GM12878 (cell line): Measurements from ENCODE around the gene ADAMTS3. TPM values are rescaled to one million over a fixed set of nuclear protein-coding genes. Genes with fewer than 3 reads are reported as not detected.

ENCODE experiments used
- ATAC-seq: fragments of 200-7000 bp; cut with Tn5 transposase; 3 replicates; pipeline ENCODE4 v1.9.1; 2020; ENCODE audit warnings: mild to moderate bottlenecking, moderate library complexity
- BruUV-seq: library from RNA; stranded (reverse); fragments of 400-500 nt; replicated peaks from 2 replicates; lab custom pipeline; 2021; lab: Mats Ljungman, UMichigan
- CTCF ChIA-PET: fragments of 300-600 bp; sonication (Branson Sonifier 250); formaldehyde crosslinking; extraction: SDS; loops from one replicate; lab custom pipeline; 2021; ENCODE audit warnings: inconsistent platforms; lab: Yijun Ruan, JAX
- POLR2A ChIA-PET: fragments of 350-600 bp; formaldehyde crosslinking; extraction: SDS; loops from one replicate; lab custom pipeline; 2021; ENCODE audit warnings: inconsistent platforms; lab: Charles Lee
- RAD21 ChIA-PET: fragments of 300-600 bp; sonication (Branson Sonifier 250); formaldehyde crosslinking; loops from one replicate; lab custom pipeline; 2023; ENCODE audit warnings: antibody characterized with exemption; ENCODE audit not compliant: unreplicated experiment; lab: Charles Lee
- SMC1A ChIA-PET: fragments of 300-600 bp; sonication (Branson Sonifier 250); formaldehyde crosslinking; loops from one replicate; lab custom pipeline; 2023; ENCODE audit not compliant: unreplicated experiment, uncharacterized antibody; lab: Charles Lee
- DNase-seq: peaks from one replicate; pipeline ENCODE4 v3.0.0-alpha.2; 2011; ENCODE audit warnings: low read depth, low spot score
- FAIRE-seq: peaks from 3 replicates; lab custom pipeline; 2011; peaks lifted over from hg19 to GRCh38; lab: Jason Lieb, UNC
- H2AFZ ChIP-seq: 2 replicates; pipeline ENCODE4 v1.6.0; 2011; ENCODE audit warnings: low read depth, low read length, control low read depth; ENCODE audit not compliant: control insufficient read depth
- H3K27ac ChIP-seq: 2 replicates; pipeline ENCODE4 v1.5.1; 2011; ENCODE audit warnings: control low read depth; ENCODE audit not compliant: control insufficient read depth, insufficient read depth
- H3K27me3 ChIP-seq, 2 experiments: replicated peaks in 1 of 2; 2 replicates each; pipeline versions ENCODE4 v1.6.0 to v1.6.1; 2011; ENCODE audit warnings: low read length in 1 of 2; ENCODE audit not compliant: control insufficient read depth in 2 of 2, insufficient read depth in 2 of 2
- H3K36me3 ChIP-seq, 2 experiments: 2 replicates each; pipeline ENCODE4 v1.5.1; 2011; ENCODE audit warnings: low read length in 1 of 2; ENCODE audit not compliant: control insufficient read depth in 2 of 2, insufficient read depth in 2 of 2
- H3K4me1 ChIP-seq: 2 replicates; pipeline ENCODE4 v1.6.1; 2011; ENCODE audit warnings: mild to moderate bottlenecking, low read length, moderate library complexity, mixed read lengths; ENCODE audit not compliant: control insufficient read depth, insufficient read depth
- H3K4me2 ChIP-seq: 2 replicates; pipeline ENCODE4 v1.6.0; 2011; ENCODE audit warnings: control low read depth; ENCODE audit not compliant: control insufficient read depth, insufficient read depth
- H3K4me3 ChIP-seq: fragments of 200-600 bp; sonication (generic); 2 replicates; pipeline ENCODE4 v1.5.1; 2016
- H3K79me2 ChIP-seq: 2 replicates; pipeline ENCODE4 v1.6.0; 2011; ENCODE audit warnings: low read length; ENCODE audit not compliant: control insufficient read depth, insufficient read depth
- H3K9ac ChIP-seq: 2 replicates; pipeline ENCODE4 v1.8.0; 2011; ENCODE audit warnings: low read length, control low read depth, mixed read lengths; ENCODE audit not compliant: control insufficient read depth, insufficient read depth
- H3K9me3 ChIP-seq: replicated peaks from 3 replicates; pipeline ENCODE4 v1.5.1; 2011; ENCODE audit warnings: mild to moderate bottlenecking, low read length; ENCODE audit not compliant: control insufficient read depth, insufficient read depth
- H4K20me1 ChIP-seq: 2 replicates; pipeline ENCODE4 v1.6.0; 2011; ENCODE audit not compliant: control insufficient read depth, insufficient read depth
- CBX5 ChIP-seq: sonication (generic); IDR thresholded peaks from 2 replicates; pipeline ENCODE4 v1.6.1; 2016; ENCODE audit warnings: low read depth, moderate library complexity, mild to moderate bottlenecking, inconsistent platforms
- ESRRA ChIP-seq: IDR thresholded peaks from 2 replicates; pipeline ENCODE4 v1.6.1; 2012; ENCODE audit warnings: mild to moderate bottlenecking, low read length, improper control_type of control experiment
- GABPA ChIP-seq: IDR thresholded peaks from 2 replicates; pipeline ENCODE4 v1.6.1; 2014; ENCODE audit warnings: antibody characterized with exemption, low read depth, mild to moderate bottlenecking, inconsistent platforms
- IRF4 ChIP-seq: IDR thresholded peaks from 2 replicates; pipeline ENCODE4 v1.6.1; 2011; ENCODE audit warnings: low read depth, low read length
- NR2F1 ChIP-seq: fragments of 450-650 bp; conservative IDR thresholded peaks from 2 replicates; pipeline ENCODE4 v1.6.1; 2017; ENCODE audit warnings: mild to moderate bottlenecking
- SMAD1 ChIP-seq: fragments of 450-650 bp; IDR thresholded peaks from 2 replicates; pipeline ENCODE4 v1.6.1; 2018; ENCODE audit warnings: mild to moderate bottlenecking, low read depth; ENCODE audit not compliant: partially characterized antibody
- ZNF24 ChIP-seq: fragments of 450-650 bp; IDR thresholded peaks from 2 replicates; pipeline ENCODE4 v1.6.1; 2017; ENCODE audit warnings: antibody characterized with exemption, mild to moderate bottlenecking
- ZNF274 ChIP-seq: IDR thresholded peaks from one replicate; pipeline ENCODE4 v1.8.0; 2011; ENCODE audit not compliant: insufficient read length, insufficient read depth
- WGBS: methylation state at CpG from one replicate; pipeline ENCODE4 v1.1.6; 2016; ENCODE audit warnings: low lambda C conversion rate; ENCODE audit not compliant: insufficient replicate concordance, insufficient coverage; ENCODE audit errors: missing lambda C conversion rate; 5-methylcytosine and 5-hydroxymethylcytosine counted together
- in situ Hi-C: fragments of 300-500 bp; cut with MboI; formaldehyde crosslinking; loops from 9 replicates; pipeline ENCODE4 v1.14.3; 2018; ENCODE audit warnings: mixed read lengths
- intact Hi-C: fragments of 100-400 bp; cut with micrococcal nuclease; formaldehyde crosslinking; loops from one replicate; pipeline ENCODE4 v1.14.2; 2022; ENCODE audit not compliant: unreplicated experiment
- polyA plus RNA-seq, 11 experiments: library from polyadenylated mRNA; depleted of rRNA in 4 of 11; unstranded in 6 of 11; stranded (reverse) in 5 of 11; fragments of >200 nt; fragmentation: Nextera tagmentation in 4 of 11; fragmentation: Illumina TruSeq in 1 of 11; extraction: Ambion mirVana in 4 of 11; extraction: Trizol in 1 of 11; gene quantifications; 1 replicate in 1 of 11; 2 replicates in 10 of 11; pipeline versions ENCODE4 v1.2.1 to v1.2.3, GENCODE V29; 2011 to 2016; ENCODE audit warnings: inconsistent platforms in 2 of 11, missing spikeins in 2 of 11, low read depth in 1 of 11
- total RNA-seq, 4 experiments: library from RNA; depleted of rRNA in 3 of 4; stranded (reverse); fragments of >200 nt in 3 of 4; fragmentation: Illumina TruSeq in 1 of 4; extraction: Trizol in 1 of 4; gene quantifications; 2 replicates each; pipeline versions ENCODE4 v1.2.1 to v1.2.3, GENCODE V29; 2013 to 2021
- TF ChIP-seq, protein P1 (sequence below): fragments of 450-650 bp; IDR thresholded peaks from 2 replicates; pipeline ENCODE4 v1.6.1; 2017; ENCODE audit warnings: mild to moderate bottlenecking, low read depth, inconsistent platforms; ENCODE audit not compliant: poor library complexity, severe bottlenecking
- TF ChIP-seq, protein P2 (sequence below): fragments of 450-650 bp; IDR thresholded peaks from 2 replicates; pipeline ENCODE4 v1.6.1; 2017; ENCODE audit warnings: mild to moderate bottlenecking
- TF ChIP-seq, protein P3 (sequence below): fragments of 150-350 bp; IDR thresholded peaks from 2 replicates; pipeline ENCODE4 v1.6.1; 2016; ENCODE audit warnings: low read depth, low read length
- TF ChIP-seq, protein P4 (sequence below), 3 experiments: IDR thresholded peaks in 2 of 3; conservative IDR thresholded peaks in 1 of 3; 2 replicates each; pipeline ENCODE4 v1.5.1; 2011; ENCODE audit warnings: low read depth in 3 of 3, low read length in 3 of 3, mild to moderate bottlenecking in 3 of 3, control low read depth in 2 of 3, moderate library complexity in 2 of 3, inconsistent platforms in 1 of 3, mixed read lengths in 1 of 3; ENCODE audit not compliant: control insufficient read depth in 2 of 3, insufficient read depth in 1 of 3; ENCODE audit errors: extremely low read depth in 1 of 3
- TF ChIP-seq, protein P5 (sequence below): IDR thresholded peaks from 2 replicates; pipeline ENCODE4 v1.6.1; 2011; ENCODE audit warnings: low read depth, mild to moderate bottlenecking, low read length, moderate library complexity, borderline replicate concordance; ENCODE audit errors: extremely low read depth

ADAMTS3 gene
- total and polyA plus RNA-seq, 10 of the 15 experiments (the other 5 are each of a cell fraction or from before 2014, with no cell fraction given), result under 0.01 to 0.07 (median 0.02) TPM; not detected in 6

DNA sequence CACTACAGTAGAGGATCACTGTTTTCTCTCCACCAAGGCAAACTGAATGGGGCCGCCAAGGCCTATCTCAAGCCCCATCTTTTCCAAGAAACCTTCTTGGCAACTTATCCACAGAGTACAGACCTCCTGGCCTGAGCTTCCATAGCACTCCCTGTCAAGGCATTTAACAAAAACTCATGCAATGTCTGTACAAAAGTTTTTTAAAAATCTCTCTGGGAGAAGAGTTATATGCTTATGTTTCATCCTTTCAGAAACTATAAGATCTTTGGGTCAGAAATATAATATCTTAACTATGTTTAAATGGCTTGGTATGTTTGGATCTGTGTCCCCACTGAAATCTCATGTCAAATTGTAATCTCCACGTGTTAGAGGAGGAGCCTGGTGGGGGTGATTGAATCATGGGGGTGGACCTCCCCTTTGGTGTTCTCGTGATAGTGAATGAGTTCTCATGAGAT lies 13.6 kb downstream of the ADAMTS3 start:
- Histone ChIP-seq H3K4me3 (no peak overlapping the region), H2AFZ (no peak overlapping the region), H3K27ac (no peak overlapping the region), H3K9ac (no peak overlapping the region), H3K79me2 (no peaks in the 10 kb centered on the region), H3K27me3 (no peaks in the 10 kb centered on the region), H3K36me3 (no peaks in the 10 kb centered on the region), H3K4me2 (no peak overlapping the region), H3K9me3 (no peaks in the 10 kb centered on the region), H3K4me1 (no peaks in the 10 kb centered on the region), H4K20me1 (no peaks in the 10 kb centered on the region)
- 0% methylated on average over 3 of the region's 3 CpGs for WGBS
- in situ Hi-C loops, result no loop called here
- ATAC-seq, result no peak
- FAIRE-seq, result no peak
- POLR2A ChIA-PET, result no interaction called here
- no TSS peak for BruUV-seq
- CTCF ChIA-PET, result no interaction called here
- SMC1A ChIA-PET, result no interaction called here
- no peak for DNase-seq
- intact Hi-C loops, result no loop called here
- RAD21 ChIA-PET, result no interaction called here
- TF ChIP-seq, protein P1, sequence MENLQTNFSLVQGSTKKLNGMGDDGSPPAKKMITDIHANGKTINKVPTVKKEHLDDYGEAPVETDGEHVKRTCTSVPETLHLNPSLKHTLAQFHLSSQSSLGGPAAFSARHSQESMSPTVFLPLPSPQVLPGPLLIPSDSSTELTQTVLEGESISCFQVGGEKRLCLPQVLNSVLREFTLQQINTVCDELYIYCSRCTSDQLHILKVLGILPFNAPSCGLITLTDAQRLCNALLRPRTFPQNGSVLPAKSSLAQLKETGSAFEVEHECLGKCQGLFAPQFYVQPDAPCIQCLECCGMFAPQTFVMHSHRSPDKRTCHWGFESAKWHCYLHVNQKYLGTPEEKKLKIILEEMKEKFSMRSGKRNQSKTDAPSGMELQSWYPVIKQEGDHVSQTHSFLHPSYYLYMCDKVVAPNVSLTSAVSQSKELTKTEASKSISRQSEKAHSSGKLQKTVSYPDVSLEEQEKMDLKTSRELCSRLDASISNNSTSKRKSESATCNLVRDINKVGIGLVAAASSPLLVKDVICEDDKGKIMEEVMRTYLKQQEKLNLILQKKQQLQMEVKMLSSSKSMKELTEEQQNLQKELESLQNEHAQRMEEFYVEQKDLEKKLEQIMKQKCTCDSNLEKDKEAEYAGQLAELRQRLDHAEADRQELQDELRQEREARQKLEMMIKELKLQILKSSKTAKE, result no peak
- TF ChIP-seq NR2F1, result no peak
- no peak for TF ChIP-seq ESRRA
- no peak for TF ChIP-seq ZNF24
- TF ChIP-seq IRF4, result no peak
- TF ChIP-seq, protein P2, sequence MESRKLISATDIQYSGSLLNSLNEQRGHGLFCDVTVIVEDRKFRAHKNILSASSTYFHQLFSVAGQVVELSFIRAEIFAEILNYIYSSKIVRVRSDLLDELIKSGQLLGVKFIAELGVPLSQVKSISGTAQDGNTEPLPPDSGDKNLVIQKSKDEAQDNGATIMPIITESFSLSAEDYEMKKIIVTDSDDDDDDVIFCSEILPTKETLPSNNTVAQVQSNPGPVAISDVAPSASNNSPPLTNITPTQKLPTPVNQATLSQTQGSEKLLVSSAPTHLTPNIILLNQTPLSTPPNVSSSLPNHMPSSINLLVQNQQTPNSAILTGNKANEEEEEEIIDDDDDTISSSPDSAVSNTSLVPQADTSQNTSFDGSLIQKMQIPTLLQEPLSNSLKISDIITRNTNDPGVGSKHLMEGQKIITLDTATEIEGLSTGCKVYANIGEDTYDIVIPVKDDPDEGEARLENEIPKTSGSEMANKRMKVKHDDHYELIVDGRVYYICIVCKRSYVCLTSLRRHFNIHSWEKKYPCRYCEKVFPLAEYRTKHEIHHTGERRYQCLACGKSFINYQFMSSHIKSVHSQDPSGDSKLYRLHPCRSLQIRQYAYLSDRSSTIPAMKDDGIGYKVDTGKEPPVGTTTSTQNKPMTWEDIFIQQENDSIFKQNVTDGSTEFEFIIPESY, result no peak
- no peak for TF ChIP-seq SMAD1
- no peak for TF ChIP-seq GABPA
- TF ChIP-seq ZNF274, result no peak
- TF ChIP-seq, protein P3, sequence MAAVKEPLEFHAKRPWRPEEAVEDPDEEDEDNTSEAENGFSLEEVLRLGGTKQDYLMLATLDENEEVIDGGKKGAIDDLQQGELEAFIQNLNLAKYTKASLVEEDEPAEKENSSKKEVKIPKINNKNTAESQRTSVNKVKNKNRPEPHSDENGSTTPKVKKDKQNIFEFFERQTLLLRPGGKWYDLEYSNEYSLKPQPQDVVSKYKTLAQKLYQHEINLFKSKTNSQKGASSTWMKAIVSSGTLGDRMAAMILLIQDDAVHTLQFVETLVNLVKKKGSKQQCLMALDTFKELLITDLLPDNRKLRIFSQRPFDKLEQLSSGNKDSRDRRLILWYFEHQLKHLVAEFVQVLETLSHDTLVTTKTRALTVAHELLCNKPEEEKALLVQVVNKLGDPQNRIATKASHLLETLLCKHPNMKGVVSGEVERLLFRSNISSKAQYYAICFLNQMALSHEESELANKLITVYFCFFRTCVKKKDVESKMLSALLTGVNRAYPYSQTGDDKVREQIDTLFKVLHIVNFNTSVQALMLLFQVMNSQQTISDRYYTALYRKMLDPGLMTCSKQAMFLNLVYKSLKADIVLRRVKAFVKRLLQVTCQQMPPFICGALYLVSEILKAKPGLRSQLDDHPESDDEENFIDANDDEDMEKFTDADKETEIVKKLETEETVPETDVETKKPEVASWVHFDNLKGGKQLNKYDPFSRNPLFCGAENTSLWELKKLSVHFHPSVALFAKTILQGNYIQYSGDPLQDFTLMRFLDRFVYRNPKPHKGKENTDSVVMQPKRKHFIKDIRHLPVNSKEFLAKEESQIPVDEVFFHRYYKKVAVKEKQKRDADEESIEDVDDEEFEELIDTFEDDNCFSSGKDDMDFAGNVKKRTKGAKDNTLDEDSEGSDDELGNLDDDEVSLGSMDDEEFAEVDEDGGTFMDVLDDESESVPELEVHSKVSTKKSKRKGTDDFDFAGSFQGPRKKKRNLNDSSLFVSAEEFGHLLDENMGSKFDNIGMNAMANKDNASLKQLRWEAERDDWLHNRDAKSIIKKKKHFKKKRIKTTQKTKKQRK, result no peak
- TF ChIP-seq, protein P4, sequence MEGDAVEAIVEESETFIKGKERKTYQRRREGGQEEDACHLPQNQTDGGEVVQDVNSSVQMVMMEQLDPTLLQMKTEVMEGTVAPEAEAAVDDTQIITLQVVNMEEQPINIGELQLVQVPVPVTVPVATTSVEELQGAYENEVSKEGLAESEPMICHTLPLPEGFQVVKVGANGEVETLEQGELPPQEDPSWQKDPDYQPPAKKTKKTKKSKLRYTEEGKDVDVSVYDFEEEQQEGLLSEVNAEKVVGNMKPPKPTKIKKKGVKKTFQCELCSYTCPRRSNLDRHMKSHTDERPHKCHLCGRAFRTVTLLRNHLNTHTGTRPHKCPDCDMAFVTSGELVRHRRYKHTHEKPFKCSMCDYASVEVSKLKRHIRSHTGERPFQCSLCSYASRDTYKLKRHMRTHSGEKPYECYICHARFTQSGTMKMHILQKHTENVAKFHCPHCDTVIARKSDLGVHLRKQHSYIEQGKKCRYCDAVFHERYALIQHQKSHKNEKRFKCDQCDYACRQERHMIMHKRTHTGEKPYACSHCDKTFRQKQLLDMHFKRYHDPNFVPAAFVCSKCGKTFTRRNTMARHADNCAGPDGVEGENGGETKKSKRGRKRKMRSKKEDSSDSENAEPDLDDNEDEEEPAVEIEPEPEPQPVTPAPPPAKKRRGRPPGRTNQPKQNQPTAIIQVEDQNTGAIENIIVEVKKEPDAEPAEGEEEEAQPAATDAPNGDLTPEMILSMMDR (IDR thresholded peaks at IDR 0.05 in 2 of 3, conservative IDR thresholded peaks at IDR 0.05 in 1 of 3; ENCODE audit: control insufficient read depth in 2 of 3, extremely low read depth in 1 of 3, insufficient read depth in 1 of 3, low read depth in 3 of 3, low read length in 3 of 3), result no peak
- TF ChIP-seq, protein P5, sequence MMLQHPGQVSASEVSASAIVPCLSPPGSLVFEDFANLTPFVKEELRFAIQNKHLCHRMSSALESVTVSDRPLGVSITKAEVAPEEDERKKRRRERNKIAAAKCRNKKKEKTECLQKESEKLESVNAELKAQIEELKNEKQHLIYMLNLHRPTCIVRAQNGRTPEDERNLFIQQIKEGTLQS, result no peak
- no peak for TF ChIP-seq CBX5
